Measurements from ENCODE around the gene EPS8L1.

- TF ChIP-seq CTCF (conservative IDR thresholded peaks at IDR 0.05; ENCODE audit: low read depth, low read length) (no peak), EZH2phosphoT487 (IDR thresholded peaks at IDR 0.05; ENCODE audit: borderline replicate concordance, low read length) (no peak)
Observed at GRCh38 chr19:55069865-55070197, 5.8 kb upstream of the EPS8L1 start.
